ENCODE data around the gene TMED9. TPM values are rescaled to one million over a fixed set of nuclear protein-coding genes. Genes with fewer than 3 reads are reported as not detected.

TMED9 gene
- 223 and 242 TPM in 2 replicates for total RNA-seq

GRCh38 chr5:177592010-177592834 is at the start of gene TMED9:
TSS of gene TMED9 (plus strand) at chr5:177592203. CDS start at chr5:177592215, 12 bp downstream.

GRCh38 chr5:177554474-177555111 is 37.4 kb upstream of the TMED9 start, which contains the start of gene FAM193B:
TSS of gene FAM193B (minus strand) at chr5:177554563. CDS start at chr5:177554458, 105 bp downstream.

GRCh38 chr5:177599731-177600507 is 7.9 kb downstream of the TMED9 start, which contains the start of gene B4GALT7:
TSS of gene B4GALT7 (plus strand) at chr5:177600132. CDS start at chr5:177600211, 79 bp downstream.

Other genes starting within 250 kb of the TMED9 start
- gene LMAN2, start 240.5 kb upstream of the TMED9 start, total RNA-seq, result 342 and 514 TPM in 2 replicates
- gene RGS14, start 234.3 kb upstream of the TMED9 start, total RNA-seq, result 3.6 and 9.3 TPM in 2 replicates
- not detected in 2 replicates for gene SLC34A1, start 207.8 kb upstream of the TMED9 start, total RNA-seq
- gene PFN3, start 191.5 kb upstream of the TMED9 start, total RNA-seq, result not detected in 2 replicates
- 0.58 TPM in 1 of 2 replicates, not detected in the other for gene F12, start 182.6 kb upstream of the TMED9 start, total RNA-seq
- 12.7 and 32.4 TPM in 2 replicates for gene GRK6, start 165.5 kb upstream of the TMED9 start, total RNA-seq
- gene PRR7, start 145.4 kb upstream of the TMED9 start, total RNA-seq, result 6.2 and 10.9 TPM in 2 replicates
- 77.2 and 139 TPM in 2 replicates for gene DBN1, start 118.6 kb upstream of the TMED9 start, total RNA-seq
- 83.7 and 101 TPM in 2 replicates for gene PDLIM7, start 94.6 kb upstream of the TMED9 start, total RNA-seq
- 3.3 and 6.8 TPM in 2 replicates for gene DOK3, start 82.4 kb upstream of the TMED9 start, total RNA-seq
- gene DDX41, start 75.2 kb upstream of the TMED9 start, total RNA-seq, result 124 and 144 TPM in 2 replicates
- gene FAM193B, start 37.6 kb upstream of the TMED9 start, total RNA-seq, result 9.8 and 34.1 TPM in 2 replicates
- gene B4GALT7, start 7.9 kb downstream of the TMED9 start, total RNA-seq, result 40.5 and 53.0 TPM in 2 replicates
- gene FAM153A, start 190.7 kb downstream of the TMED9 start, total RNA-seq, result 0.56 TPM in 1 of 2 replicates, not detected in the other